SK-N-SH treated with all-trans-retinoic acid at 6 μM for 48 hours (cell line): ENCODE results near the gene LMNB1.

Experiments
- ATAC-seq: fragments of 200-7000 bp; cut with Tn5 transposase; 3 replicates; pipeline ENCODE4 v1.9.1; 2020; ENCODE audit warnings: mild to moderate bottlenecking, moderate library complexity
- ARNTL ChIP-seq: fragments of 450-650 bp; formaldehyde crosslinking; IDR thresholded peaks from 2 replicates; pipeline ENCODE4 v1.5.0; 2020; ENCODE audit warnings: low read depth, mild to moderate bottlenecking, moderate library complexity, borderline replicate concordance
- BACH2 ChIP-seq: fragments of 250-450 bp; sonication (Bioruptor Pico); IDR thresholded peaks from 2 replicates; pipeline ENCODE4 v1.9.0; 2021; ENCODE audit warnings: mild to moderate bottlenecking, borderline replicate concordance
- CREB5 ChIP-seq: fragments of 250-450 bp; sonication (Bioruptor Pico); IDR thresholded peaks from 2 replicates; pipeline ENCODE4 v1.5.1; 2020; ENCODE audit warnings: low read depth, mild to moderate bottlenecking, moderate library complexity
- CSDC2 ChIP-seq: fragments of 250-450 bp; sonication (Bioruptor Pico); IDR thresholded peaks from 2 replicates; pipeline ENCODE4 v1.5.0; 2020; ENCODE audit warnings: mild to moderate bottlenecking, moderate library complexity
- ESRRG ChIP-seq: fragments of 250-450 bp; sonication (Bioruptor Pico); IDR thresholded peaks from 2 replicates; pipeline ENCODE4 v1.6.1; 2021; ENCODE audit warnings: mild to moderate bottlenecking
- ISL1 ChIP-seq: fragments of 250-450 bp; sonication (Bioruptor Pico); IDR thresholded peaks from 2 replicates; pipeline ENCODE4 v2.1.2; 2022; ENCODE audit warnings: mild to moderate bottlenecking, moderate library complexity
- OSR1 ChIP-seq: fragments of 250-450 bp; sonication (Bioruptor Pico); IDR thresholded peaks from 2 replicates; pipeline ENCODE4 v1.8.0; 2022; ENCODE audit warnings: moderate library complexity, mild to moderate bottlenecking, inconsistent platforms
- PATZ1 ChIP-seq: fragments of 250-450 bp; sonication (Bioruptor Pico); IDR thresholded peaks from 2 replicates; pipeline ENCODE4 v1.8.0; 2020; ENCODE audit warnings: mild to moderate bottlenecking, moderate library complexity, borderline replicate concordance
- PPARA ChIP-seq: fragments of 250-450 bp; sonication (Bioruptor Pico); IDR thresholded peaks from 2 replicates; pipeline ENCODE4 v1.5.0; 2020; ENCODE audit warnings: mild to moderate bottlenecking, borderline replicate concordance
- RARB ChIP-seq: fragments of 250-450 bp; sonication (Bioruptor Pico); IDR thresholded peaks from 2 replicates; pipeline ENCODE4 v1.8.0; 2021; ENCODE audit warnings: mild to moderate bottlenecking, moderate library complexity
- SNAI2 ChIP-seq: fragments of 250-450 bp; sonication (Bioruptor Pico); IDR thresholded peaks from 2 replicates; pipeline ENCODE4 v1.5.0; 2020; ENCODE audit warnings: mild to moderate bottlenecking, moderate library complexity
- TCF4 ChIP-seq: fragments of 250-450 bp; sonication (Bioruptor Pico); IDR thresholded peaks from 2 replicates; pipeline ENCODE4 v1.8.0; 2021; ENCODE audit warnings: mild to moderate bottlenecking, moderate library complexity, borderline replicate concordance
- ZC3H10 ChIP-seq: fragments of 250-450 bp; sonication (Bioruptor Pico); IDR thresholded peaks from 2 replicates; pipeline ENCODE4 v1.5.1; 2021; ENCODE audit warnings: mild to moderate bottlenecking, moderate library complexity
- ZFP30 ChIP-seq: fragments of 450-650 bp; formaldehyde crosslinking; IDR thresholded peaks from 2 replicates; pipeline ENCODE4 v1.5.0; 2022; ENCODE audit warnings: mild to moderate bottlenecking, moderate library complexity
- ZNF565 ChIP-seq: fragments of 450-650 bp; formaldehyde crosslinking; conservative IDR thresholded peaks from 2 replicates; pipeline ENCODE4 v1.5.0; 2020; ENCODE audit warnings: low read depth, mild to moderate bottlenecking, moderate library complexity
- ZNF70 ChIP-seq: fragments of 450-650 bp; formaldehyde crosslinking; IDR thresholded peaks from 2 replicates; pipeline ENCODE4 v1.5.0; 2020; ENCODE audit warnings: mild to moderate bottlenecking, moderate library complexity
- ZNF8 ChIP-seq: fragments of 450-650 bp; formaldehyde crosslinking; IDR thresholded peaks from 2 replicates; pipeline ENCODE4 v1.5.0; 2020; ENCODE audit warnings: mild to moderate bottlenecking, moderate library complexity
- TF ChIP-seq, protein P1 (sequence below): fragments of 250-450 bp; sonication (Bioruptor Pico); IDR thresholded peaks from 2 replicates; pipeline ENCODE4 v1.8.0; 2021; ENCODE audit warnings: low read depth, mild to moderate bottlenecking, moderate library complexity, borderline replicate concordance
- TF ChIP-seq, protein P2 (sequence below): fragments of 250-450 bp; sonication (Bioruptor Pico); IDR thresholded peaks from 2 replicates; pipeline ENCODE4 v1.5.0; 2020; ENCODE audit warnings: mild to moderate bottlenecking, moderate library complexity
- TF ChIP-seq, protein P3 (sequence below): fragments of 250-450 bp; sonication (Bioruptor Pico); IDR thresholded peaks from 2 replicates; pipeline ENCODE4 v1.5.1; 2021; ENCODE audit warnings: mild to moderate bottlenecking, moderate library complexity

LMNB1 gene

DNA sequence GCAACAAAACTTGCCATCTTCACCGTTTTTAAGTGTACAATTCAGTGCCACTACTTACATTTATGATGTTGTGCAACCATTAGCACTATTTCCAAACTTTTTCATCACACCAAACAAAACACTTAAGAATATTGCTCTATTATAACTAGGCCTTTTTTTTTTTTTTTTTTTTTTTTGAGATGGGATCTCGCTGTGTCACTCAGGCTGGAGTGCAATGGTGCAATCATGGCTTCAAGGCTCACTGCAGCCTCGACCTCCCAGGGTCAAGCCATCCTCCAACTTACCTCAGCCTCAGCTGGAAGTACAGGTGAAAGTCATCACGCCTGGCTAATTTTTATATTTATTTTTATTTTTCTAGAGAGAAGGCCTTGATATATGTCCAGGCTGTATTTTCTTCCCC is 22.3 kb upstream of the LMNB1 start:
- TF ChIP-seq ZC3H10 (CRISPR knock-in tag), result no peak
- no peak for TF ChIP-seq ARNTL
- TF ChIP-seq ZFP30 (CRISPR knock-in tag), result no peak
- TF ChIP-seq PPARA, result no peak
- no peak for TF ChIP-seq PATZ1
- TF ChIP-seq ZNF565 (CRISPR knock-in tag), result no peak
- no peak for TF ChIP-seq ZNF8 (CRISPR knock-in tag)
- TF ChIP-seq CREB5, result no peak
- TF ChIP-seq, protein P1, sequence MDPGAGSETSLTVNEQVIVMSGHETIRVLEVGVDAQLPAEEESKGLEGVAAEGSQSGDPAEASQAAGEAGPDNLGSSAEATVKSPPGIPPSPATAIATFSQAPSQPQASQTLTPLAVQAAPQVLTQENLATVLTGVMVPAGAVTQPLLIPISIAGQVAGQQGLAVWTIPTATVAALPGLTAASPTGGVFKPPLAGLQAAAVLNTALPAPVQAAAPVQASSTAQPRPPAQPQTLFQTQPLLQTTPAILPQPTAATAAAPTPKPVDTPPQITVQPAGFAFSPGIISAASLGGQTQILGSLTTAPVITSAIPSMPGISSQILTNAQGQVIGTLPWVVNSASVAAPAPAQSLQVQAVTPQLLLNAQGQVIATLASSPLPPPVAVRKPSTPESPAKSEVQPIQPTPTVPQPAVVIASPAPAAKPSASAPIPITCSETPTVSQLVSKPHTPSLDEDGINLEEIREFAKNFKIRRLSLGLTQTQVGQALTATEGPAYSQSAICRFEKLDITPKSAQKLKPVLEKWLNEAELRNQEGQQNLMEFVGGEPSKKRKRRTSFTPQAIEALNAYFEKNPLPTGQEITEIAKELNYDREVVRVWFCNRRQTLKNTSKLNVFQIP, result no peak
- TF ChIP-seq ESRRG, result no peak
- no peak for ATAC-seq

DNA sequence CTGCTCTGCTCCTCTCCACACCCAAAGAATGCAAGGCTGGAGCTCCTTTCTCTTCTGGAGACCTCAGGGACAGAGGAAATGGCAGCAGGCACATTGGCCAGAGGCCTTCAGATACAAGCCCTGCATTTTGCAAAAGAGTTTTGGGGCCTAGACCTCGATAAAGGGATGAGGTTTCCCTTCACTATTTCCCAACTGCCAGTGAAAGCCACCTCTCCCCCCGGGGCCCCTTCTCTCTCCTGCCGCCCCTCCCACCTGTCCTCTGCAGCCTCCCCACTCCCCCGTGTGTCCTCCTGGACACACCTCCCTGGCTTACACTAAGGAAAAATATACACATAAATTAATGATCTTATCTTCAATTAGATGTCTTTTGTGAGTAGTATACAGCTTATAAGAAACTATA is 21.3 kb upstream of the LMNB1 start:
- ATAC-seq, result no peak
- TF ChIP-seq ZFP30 (CRISPR knock-in tag) (no peak), CREB5 (no peak), BACH2 (CRISPR knock-in tag) (no peak), ESRRG (no peak), SNAI2 (no peak), CSDC2 (CRISPR knock-in tag) (no peak), ISL1 (CRISPR knock-in tag) (no peak), PATZ1 (no peak), ARNTL (no peak), OSR1 (CRISPR knock-in tag) (no peak), ZNF8 (CRISPR knock-in tag) (no peak), RARB (no peak), ZNF70 (CRISPR knock-in tag) (no peak), TCF4 (CRISPR knock-in tag) (no peak)
- TF ChIP-seq, protein P1, result no peak
- TF ChIP-seq, protein P2, sequence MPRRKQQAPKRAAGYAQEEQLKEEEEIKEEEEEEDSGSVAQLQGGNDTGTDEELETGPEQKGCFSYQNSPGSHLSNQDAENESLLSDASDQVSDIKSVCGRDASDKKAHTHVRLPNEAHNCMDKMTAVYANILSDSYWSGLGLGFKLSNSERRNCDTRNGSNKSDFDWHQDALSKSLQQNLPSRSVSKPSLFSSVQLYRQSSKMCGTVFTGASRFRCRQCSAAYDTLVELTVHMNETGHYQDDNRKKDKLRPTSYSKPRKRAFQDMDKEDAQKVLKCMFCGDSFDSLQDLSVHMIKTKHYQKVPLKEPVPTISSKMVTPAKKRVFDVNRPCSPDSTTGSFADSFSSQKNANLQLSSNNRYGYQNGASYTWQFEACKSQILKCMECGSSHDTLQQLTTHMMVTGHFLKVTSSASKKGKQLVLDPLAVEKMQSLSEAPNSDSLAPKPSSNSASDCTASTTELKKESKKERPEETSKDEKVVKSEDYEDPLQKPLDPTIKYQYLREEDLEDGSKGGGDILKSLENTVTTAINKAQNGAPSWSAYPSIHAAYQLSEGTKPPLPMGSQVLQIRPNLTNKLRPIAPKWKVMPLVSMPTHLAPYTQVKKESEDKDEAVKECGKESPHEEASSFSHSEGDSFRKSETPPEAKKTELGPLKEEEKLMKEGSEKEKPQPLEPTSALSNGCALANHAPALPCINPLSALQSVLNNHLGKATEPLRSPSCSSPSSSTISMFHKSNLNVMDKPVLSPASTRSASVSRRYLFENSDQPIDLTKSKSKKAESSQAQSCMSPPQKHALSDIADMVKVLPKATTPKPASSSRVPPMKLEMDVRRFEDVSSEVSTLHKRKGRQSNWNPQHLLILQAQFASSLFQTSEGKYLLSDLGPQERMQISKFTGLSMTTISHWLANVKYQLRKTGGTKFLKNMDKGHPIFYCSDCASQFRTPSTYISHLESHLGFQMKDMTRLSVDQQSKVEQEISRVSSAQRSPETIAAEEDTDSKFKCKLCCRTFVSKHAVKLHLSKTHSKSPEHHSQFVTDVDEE (CRISPR knock-in tag), result no peak
- TF ChIP-seq, protein P3, sequence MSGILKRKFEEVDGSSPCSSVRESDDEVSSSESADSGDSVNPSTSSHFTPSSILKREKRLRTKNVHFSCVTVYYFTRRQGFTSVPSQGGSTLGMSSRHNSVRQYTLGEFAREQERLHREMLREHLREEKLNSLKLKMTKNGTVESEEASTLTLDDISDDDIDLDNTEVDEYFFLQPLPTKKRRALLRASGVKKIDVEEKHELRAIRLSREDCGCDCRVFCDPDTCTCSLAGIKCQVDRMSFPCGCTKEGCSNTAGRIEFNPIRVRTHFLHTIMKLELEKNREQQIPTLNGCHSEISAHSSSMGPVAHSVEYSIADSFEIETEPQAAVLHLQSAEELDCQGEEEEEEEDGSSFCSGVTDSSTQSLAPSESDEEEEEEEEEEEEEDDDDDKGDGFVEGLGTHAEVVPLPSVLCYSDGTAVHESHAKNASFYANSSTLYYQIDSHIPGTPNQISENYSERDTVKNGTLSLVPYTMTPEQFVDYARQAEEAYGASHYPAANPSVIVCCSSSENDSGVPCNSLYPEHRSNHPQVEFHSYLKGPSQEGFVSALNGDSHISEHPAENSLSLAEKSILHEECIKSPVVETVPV, result no peak
